HCT116 (cell line): ENCODE measurements around the gene GXYLT2.

Experiments used
- EZH2phosphoT487 ChIP-seq: fragments of 200-600 bp; IDR thresholded peaks from 2 replicates; pipeline ENCODE4 v1.6.1; 2018; ENCODE audit warnings: antibody characterized with exemption, borderline replicate concordance
- JUND ChIP-seq: IDR thresholded peaks from 2 replicates; pipeline ENCODE4 v1.6.1; 2012
- POLR2A ChIP-seq: IDR thresholded peaks from 2 replicates; pipeline ENCODE4 v1.7.0; 2011; ENCODE audit warnings: borderline replicate concordance; ENCODE audit not compliant: insufficient read depth, insufficient read length; ENCODE audit errors: extremely low read depth
- SP1 ChIP-seq: IDR thresholded peaks from 2 replicates; pipeline ENCODE4 v1.6.1; 2012; ENCODE audit warnings: low read depth
- TCF7L2 ChIP-seq: IDR thresholded peaks from 2 replicates; pipeline ENCODE4 v1.7.0; 2011; ENCODE audit warnings: borderline replicate concordance, inconsistent platforms; ENCODE audit not compliant: insufficient read depth, insufficient read length; ENCODE audit errors: extremely low read depth
- TF ChIP-seq, protein P1 (sequence below), 3 experiments: fragments of 200-600 bp in 1 of 3; sonication (generic) in 1 of 3; IDR thresholded peaks in 2 of 3; conservative IDR thresholded peaks in 1 of 3; 2 replicates each; pipeline ENCODE4 v1.5.1; 2012 to 2017; ENCODE audit warnings: low read depth in 2 of 3, low read length in 2 of 3, antibody characterized with exemption in 1 of 3, borderline replicate concordance in 1 of 3, control low read depth in 1 of 3, mild to moderate bottlenecking in 1 of 3, mixed read lengths in 1 of 3, mixed run types in 1 of 3, moderate library complexity in 1 of 3; ENCODE audit not compliant: insufficient read depth in 1 of 3

GRCh38 chr3:72995337-72995736, 107.5 kb downstream of the GXYLT2 start:
- TF ChIP-seq, protein P1, sequence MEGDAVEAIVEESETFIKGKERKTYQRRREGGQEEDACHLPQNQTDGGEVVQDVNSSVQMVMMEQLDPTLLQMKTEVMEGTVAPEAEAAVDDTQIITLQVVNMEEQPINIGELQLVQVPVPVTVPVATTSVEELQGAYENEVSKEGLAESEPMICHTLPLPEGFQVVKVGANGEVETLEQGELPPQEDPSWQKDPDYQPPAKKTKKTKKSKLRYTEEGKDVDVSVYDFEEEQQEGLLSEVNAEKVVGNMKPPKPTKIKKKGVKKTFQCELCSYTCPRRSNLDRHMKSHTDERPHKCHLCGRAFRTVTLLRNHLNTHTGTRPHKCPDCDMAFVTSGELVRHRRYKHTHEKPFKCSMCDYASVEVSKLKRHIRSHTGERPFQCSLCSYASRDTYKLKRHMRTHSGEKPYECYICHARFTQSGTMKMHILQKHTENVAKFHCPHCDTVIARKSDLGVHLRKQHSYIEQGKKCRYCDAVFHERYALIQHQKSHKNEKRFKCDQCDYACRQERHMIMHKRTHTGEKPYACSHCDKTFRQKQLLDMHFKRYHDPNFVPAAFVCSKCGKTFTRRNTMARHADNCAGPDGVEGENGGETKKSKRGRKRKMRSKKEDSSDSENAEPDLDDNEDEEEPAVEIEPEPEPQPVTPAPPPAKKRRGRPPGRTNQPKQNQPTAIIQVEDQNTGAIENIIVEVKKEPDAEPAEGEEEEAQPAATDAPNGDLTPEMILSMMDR (IDR thresholded peaks at IDR 0.05 in 2 of 3, conservative IDR thresholded peaks at IDR 0.05 in 1 of 3; ENCODE audit: borderline replicate concordance in 1 of 3, insufficient read depth in 1 of 3, low read depth in 2 of 3, low read length in 2 of 3): no peak
- TF ChIP-seq SP1: no peak
- TF ChIP-seq EZH2phosphoT487: no peak
- no peak for TF ChIP-seq TCF7L2
- no peak for TF ChIP-seq POLR2A
- no peak for TF ChIP-seq JUND
